NCI-H1694 (cell line): ENCODE data around the gene B4GALT5.
"Not testable (repeated sequence)": the region's sequence is repeated elsewhere in the genome, so short reads cannot be mapped to it uniquely, and the experiment has no call there.

Experiments used
- DNase-seq: peaks from one replicate; lab custom pipeline; 2025; lab: John Stamatoyannopoulos, UW

B4GALT5 gene

DNA sequence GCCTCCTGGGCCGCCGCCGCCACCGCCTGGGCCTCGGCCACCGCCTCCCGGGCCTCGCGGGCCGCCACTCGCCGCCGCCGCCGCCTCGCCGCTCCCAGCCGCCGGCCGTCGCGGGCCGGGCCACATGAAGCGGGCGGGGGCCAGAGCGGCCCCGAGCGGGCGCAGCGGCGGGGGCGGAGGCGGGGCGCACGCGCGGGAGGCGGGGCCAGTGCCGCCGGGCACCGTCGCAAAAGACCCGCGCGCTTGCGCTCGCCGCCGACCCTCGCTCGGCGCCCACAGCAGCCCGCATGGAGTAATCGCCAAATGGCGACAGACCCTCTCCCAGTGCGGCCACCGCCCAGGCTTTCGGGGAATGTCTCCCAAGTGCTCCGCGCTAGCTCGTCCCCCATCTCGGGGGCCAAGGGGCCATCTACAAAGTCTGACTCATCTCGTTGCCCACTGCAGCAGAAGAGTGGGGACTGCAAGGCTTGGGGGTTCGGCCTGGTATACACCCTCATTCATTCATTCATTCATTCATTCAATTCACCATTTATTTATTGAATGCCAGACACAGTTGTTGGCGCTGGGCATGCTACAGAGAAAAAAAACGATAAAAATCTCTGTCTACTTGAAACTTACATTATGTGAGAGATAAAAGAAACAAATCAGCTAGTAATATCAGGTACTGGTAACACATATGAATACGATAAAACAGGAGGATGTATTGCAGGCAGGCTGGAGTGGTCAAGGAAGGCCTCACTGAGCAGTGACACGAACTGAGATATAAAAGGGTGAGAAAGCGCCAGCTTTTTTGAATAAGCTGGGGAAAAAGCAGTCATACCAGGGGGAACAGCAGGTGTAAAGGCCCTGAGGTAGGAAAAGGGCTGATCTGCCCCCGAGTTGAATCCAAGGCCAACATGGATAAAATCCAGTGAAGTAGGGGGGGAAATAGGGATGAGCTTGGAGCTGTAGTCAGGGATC lies at the start of gene B4GALT5:
B4GALT5 (minus strand) TSS at position 126 of the 960 bp plus-strand sequence. CDS start 188 bp downstream, outside the sequence.
- peak; percentile 42 for DNase-seq

- no peak for DNase-seq
Observed at GRCh38 chr20:49762940-49763766, 49.5 kb upstream of the B4GALT5 start.

DNA sequence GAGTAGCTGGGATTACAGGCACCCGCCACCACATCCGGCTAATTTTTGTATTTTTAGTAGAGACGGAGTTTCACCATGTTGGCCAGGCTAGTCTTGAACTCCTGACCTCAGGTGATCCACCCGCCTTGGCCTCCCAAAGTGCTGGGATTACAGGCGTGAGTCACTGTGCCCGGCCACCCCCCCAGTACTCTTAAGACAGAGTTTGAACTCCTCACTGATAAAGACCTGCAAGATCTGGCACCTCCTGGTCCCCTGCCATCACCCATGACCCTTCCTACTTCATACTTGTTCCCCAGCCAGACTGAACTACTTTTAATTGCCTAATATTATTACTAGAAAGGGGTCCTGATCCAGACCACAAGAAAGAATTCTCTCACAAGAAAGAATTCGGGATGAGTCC lies 48.2 kb upstream of the B4GALT5 start:
- DNase-seq: not testable (repeated sequence)

DNA sequence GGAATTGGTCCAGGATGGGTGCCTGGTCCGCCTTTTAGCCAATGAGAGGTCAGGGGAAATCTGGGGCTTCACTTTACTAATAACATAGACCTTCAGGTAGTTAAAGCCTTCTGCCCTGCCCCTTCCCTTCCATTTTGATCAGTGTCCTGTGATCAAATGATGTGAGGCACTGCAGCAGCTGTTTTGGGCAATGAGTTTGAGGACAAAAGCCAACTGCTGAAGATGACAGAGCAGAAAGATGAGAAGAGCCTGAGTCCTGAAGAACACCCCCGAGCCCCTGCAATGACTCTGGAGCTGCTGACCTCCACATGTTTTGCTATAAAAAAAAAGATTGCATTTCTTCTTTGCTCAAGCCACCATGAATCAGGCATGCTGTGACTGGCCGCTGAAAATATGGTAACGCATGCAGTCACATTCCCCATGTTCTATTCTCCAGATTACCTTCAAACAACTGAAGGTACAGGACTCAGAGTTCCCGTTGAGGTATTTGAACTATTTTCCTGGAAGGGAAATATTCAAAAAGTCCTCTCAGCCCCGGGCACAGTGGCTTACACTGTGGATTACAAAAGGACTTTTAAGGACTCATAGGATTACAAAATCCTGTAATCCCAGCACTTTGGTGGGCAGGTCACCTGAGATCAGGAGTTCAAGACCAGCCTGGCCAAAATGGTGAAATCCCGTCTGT lies 45.7 kb upstream of the B4GALT5 start:
- no peak for DNase-seq

DNA sequence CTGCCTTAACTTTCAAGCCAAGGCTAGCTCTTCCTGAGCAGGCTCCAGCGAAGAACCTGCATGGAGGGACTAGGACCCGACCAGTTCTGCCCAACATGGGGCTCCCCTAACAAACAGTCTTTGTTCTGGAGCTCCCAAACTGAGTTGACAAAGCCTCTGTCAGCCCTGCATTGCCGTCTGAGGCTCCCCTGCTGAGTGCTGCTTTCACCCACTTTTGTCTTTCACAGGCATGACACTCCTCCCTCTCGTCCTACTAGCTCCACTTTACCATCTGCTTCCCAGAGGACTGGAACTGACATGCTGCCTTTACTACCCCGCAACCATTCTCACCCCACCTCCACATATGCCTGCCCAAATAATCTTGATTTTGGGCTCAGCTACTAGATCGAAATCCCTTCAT lies 45.1 kb upstream of the B4GALT5 start:
- no peak for DNase-seq

- no peak for DNase-seq
Observed at GRCh38 chr20:49757597-49757996, 43.9 kb upstream of the B4GALT5 start.

DNA sequence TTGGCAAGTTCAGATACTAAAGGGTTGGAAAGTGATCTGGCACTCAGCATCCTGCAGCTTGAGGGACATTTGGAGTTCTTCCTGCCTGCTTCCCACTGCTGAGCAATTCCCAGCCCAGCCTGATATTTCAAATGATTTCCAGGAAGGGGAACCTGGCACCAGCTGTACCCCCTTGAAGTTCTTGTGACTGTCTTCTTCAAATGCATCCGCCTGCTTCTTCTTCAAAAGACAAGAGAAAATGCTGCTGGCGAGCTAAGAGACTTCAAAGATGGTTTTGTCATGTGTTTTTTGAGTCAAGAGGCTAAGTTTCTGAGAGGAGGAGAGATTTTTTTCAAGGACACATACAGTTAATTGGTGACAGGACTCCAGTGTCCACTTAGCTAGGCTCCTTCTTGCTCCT lies 42.6 kb upstream of the B4GALT5 start:
- DNase-seq: no peak

- DNase-seq: no peak
Observed at GRCh38 chr20:49754596-49754995, 40.9 kb upstream of the B4GALT5 start.

DNA sequence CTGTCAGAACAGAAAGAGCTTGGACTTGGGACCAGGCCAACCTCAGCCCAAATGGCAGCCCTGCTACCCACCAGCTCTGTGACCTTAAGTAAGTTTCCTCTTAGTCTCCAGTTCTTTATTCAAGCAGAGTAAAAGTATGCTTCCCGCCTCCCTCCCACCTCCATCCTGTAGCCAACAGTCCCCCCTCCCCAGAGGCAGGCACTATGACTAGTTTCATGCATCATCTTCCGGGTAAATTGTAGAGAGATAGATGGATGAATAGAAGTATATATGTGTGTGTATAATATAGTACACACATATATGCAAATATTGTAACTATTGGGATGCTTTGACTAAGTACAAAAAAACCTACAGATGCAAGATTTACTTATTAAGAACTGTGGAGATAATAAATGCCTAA lies 39.5 kb upstream of the B4GALT5 start:
- DNase-seq: no peak

DNA sequence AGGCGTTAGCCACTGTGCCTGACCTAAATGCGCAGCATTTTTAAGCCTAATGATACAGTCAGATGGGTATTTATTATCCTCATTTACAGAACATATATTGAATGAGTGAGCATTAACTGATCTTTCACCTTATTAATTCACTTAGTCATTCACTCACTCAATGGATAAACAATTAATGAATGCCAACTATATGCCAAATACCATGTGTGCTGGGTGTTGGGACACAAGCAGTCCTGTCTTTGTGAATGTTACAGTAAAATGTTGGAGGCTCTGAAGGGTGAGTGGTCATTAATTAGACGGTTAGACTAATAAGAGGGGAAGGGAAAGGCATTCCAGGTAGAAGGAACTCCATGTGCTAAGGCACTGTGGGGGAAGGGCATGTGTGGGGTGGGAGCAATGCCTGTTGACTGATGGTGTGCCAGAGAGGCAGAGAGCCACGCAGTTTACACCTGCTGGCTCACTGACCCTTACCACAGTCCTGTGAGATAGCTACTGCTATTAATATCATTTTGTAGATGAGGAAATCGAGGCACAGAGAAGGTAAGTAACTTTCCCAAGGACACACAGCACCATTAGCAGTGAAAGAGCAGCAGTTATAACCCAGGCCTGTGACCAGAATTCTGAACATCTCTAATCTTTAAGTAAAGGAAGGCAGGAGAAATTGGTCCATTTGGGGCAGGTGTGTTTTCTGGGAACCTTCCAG lies 38.7 kb upstream of the B4GALT5 start:
- DNase-seq: no peak

DNA sequence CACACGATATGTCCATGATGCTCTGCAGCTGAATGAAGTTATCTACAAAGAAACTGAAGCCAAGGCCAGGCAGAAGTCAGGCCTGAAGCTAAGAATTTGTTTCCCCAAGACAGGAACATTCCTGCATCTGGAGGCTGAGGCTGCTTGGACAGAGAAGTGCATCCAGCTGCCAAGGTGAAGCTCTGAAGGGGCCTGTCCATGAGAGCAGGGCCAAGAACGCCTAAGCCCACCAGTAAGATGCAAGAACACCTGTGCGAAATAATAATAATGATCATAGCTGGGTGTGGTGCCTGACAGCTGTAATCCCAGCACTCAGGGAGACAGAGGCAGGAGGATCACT lies 37.7 kb upstream of the B4GALT5 start:
- DNase-seq: no peak

- DNase-seq: no peak
Observed at GRCh38 chr20:49750611-49751396, 37.1 kb upstream of the B4GALT5 start.

DNA sequence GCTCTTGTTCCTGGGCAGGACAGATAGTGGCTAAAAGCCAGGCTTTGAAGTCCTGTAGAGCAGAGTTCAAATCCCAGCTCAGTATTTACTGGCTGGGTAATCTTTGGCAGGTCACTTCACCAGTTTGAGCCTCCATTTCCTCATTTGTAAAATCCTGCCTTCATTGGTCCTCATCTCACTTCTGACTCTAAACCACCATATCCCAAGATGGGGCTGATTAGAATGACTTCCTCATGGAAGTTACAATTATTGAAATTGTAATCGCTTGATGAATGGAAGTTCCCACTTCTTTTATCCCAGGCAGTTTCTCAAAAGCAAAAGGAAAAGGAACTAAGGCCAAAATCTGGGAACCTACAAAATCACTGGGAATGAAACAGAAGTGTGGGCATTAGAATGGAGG lies 35.9 kb upstream of the B4GALT5 start:
- DNase-seq: no peak

DNA sequence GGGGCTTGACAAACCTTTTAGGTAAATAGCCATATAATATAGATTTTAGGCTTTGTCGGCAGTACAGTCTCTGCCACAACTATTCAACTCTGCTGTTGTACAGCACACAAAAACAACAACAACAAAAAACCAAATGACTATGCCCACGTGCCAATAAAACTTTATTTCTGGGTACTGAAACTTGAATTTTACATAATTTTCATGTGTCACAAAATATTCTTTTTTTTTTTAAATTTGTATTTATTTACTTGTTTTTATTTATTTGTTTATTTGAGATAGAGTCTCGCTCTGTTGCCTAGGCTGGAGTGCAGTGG lies 34.8 kb upstream of the B4GALT5 start:
- DNase-seq: no peak

GRCh38 chr20:49747707-49748524 lies 34.2 kb upstream of the B4GALT5 start:
- no peak for DNase-seq

- DNase-seq: no peak
Observed at GRCh38 chr20:49742948-49743347, 29.3 kb upstream of the B4GALT5 start.

GRCh38 chr20:49741977-49742376 lies 28.3 kb upstream of the B4GALT5 start:
- DNase-seq: no peak

DNA sequence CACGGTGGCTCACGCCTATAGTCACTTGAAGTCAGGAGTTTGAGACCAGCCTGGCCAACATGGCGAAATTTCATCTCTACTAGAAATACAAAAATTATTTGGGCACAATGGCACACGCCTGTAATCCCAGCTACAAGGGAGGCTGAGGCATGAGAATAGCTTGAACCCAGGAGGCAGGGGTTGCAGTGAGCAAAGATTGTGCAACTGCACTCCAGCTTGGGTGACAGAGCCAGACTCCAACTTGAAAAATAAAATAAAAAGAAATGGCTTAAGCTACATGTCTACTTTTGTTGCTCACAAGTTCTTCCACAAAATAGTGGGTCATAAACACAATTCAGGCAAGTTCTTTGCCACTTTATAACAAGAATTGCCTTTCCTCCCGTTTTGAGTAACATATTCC lies 27.1 kb upstream of the B4GALT5 start:
- DNase-seq: no peak

GRCh38 chr20:49739042-49739441 lies 25.4 kb upstream of the B4GALT5 start:
- DNase-seq: no peak

- DNase-seq: no peak
Observed at GRCh38 chr20:49737260-49737659, 23.6 kb upstream of the B4GALT5 start.
